Thyroid gland (tissue), 4 donors: Measurements from ENCODE around the gene LCTL.

Experiments used
- CTCF ChIP-seq, 6 experiments: fragments of 200-600 bp in 3 of 6; fragments of 450-650 bp in 3 of 6; sonication (generic) in 3 of 6; IDR thresholded peaks; one replicate each; pipeline ENCODE4 v1.5.1; 2016 to 2019; ENCODE audit warnings: antibody characterized with exemption in 6 of 6, mild to moderate bottlenecking in 2 of 6, inconsistent platforms in 1 of 6, moderate library complexity in 1 of 6
- POLR2A ChIP-seq, 2 donors: fragments of 450-650 bp; IDR thresholded peaks; one replicate each; pipeline ENCODE4 v1.6.1; 2017; ENCODE audit warnings: antibody characterized with exemption in 2 of 2, mild to moderate bottlenecking in 2 of 2, moderate library complexity in 1 of 2

- TF ChIP-seq CTCF (IDR thresholded peaks at IDR 0.05) (no peak), POLR2A (IDR thresholded peaks at IDR 0.05) (no peak)
Measured at GRCh38 chr15:66535056-66535455, 30.7 kb downstream of the LCTL start.
